IPS-NIHi7 (cell line): ENCODE measurements around the gene ASB1.
"Not testable (repeated sequence)": the region's sequence is repeated elsewhere in the genome, so short reads cannot be mapped to it uniquely, and the experiment has no call there.

Experiments
- DNase-seq: peaks from one replicate; pipeline ENCODE4 v3.0.0; 2012; ENCODE audit warnings: mixed read lengths; ENCODE audit errors: extremely low spot score

The ASB1 gene

DNA sequence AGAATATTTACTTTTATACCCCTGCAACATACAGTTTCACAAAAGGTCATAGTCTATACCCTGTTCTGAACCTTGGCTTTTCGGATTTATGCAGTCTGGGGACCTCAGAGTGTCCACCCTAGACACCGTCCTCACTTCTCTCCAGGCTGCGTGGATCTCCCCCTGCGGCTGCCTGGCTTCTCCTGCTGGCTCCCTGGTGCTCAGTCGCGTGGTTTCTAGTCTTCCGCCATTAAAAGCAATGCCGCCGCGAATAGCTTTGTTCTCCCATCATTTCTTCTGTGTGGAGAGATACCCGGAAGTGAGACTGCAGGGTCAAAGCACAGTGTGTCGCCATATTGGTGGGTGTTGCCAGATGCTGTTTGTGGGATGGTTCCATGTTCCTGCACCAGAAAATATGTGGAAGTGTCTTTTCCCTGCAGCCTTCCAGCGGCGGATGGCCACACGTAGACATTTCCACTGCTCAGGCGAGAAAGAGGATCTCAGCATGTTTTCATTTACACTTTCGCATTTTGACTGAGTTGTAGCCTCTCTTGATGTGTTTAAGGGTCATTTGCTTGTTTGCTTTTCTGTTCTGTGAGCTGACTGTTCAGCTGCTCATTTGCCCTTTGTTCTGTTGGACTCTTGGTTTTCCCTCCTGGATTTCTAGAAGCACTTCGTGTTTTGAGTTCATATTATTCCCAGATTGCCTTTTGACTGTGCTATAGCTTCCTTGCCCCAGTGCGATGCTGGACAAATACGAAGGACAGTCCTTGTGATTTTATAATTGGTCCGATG, 22.9 kb upstream of the ASB1 start:
- no peak for DNase-seq

DNA sequence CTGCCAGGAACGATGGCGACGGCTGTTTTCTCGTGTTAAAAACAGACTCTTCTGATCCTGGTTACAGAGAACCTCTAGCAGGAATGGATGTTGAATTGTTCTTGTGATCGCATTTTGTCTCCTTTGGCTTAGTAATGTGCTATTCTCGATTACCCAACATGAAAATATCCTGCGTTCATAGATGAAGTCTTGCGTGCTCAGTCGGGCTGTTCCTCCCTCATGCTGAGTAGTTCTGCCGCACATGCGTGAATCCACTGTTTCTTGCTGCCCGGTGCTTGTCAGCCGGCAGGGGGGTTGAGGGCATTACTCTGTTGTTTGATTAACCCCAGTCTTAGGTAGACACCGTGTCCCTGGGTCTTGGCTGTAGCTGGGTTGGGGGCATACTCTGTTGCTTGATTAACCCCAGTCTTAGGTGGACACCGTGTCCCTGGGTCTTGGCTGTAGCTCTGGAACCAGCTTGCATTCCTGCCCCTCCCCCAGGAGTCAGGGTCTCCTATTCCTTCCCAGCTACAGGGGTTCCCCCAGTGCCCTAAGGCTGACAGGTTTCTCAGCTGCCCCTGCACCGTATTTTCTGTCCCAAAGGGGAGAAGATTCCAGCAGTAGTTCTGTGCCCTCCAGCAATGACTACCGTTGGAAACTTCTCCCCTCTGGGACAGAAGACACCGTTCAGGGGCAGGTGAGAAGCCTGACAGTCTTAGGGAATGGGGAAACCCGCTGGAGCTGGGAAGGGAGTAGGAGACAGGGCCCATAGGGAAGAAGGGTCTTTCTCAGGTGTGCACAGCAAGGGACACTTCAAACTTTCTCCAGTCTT, 22.1 kb upstream of the ASB1 start:
- no peak for DNase-seq

DNA sequence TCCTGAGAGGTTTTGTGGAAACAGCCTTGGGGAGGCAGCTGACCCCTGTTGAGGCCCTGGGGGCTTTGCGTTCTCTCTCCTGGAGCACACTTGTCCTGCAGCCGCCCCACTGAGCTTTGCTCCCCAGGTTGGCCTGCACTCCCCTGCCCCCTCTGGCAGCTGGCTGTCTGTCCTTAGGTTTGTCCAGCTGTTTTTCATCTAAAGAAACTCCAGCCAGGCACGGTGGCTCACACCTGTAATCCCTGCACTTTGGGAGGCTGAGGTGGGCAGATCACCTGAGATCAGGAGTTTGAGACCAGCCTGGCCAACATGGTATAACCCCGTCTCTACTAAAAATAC, 21.5 kb upstream of the ASB1 start:
- not testable (repeated sequence) for DNase-seq

DNA sequence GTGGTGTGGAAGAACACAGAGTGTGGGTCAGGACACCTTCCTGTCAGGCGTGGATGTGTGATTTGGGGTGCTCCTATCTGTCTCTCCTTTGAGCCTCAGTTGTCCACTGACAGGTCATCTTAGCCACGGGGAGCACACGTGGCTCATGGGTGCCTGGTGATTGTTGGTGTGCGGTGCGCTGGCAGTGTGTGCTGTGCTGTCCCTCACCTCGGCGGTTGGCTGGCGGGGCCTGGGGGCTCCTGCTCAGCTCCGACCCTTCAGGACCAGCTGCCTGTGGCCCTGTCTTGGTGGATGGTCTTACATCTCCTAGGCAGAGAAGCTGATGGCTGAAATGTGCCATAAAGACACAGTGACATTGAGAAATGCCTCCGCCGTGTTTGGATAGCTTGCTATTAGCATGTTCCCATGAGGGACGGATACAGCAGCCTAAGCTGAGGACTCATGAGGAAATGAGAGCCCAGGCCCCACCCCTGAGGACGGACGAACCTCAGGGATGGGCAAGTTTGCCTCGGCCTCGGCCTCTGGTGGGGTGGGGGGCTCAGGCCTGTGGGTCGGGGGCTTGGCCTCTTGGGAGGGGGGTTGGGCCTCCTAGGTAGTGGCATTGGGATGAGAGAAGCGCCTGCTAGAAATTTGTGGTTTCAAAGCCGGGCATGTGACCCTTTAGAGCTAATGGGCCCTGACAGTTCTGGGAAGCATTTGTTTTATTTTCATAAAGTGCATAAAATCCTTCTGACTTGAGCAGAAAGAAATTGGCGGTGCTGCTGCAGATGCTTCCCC, 20.3 kb upstream of the ASB1 start:
- no peak for DNase-seq

DNA sequence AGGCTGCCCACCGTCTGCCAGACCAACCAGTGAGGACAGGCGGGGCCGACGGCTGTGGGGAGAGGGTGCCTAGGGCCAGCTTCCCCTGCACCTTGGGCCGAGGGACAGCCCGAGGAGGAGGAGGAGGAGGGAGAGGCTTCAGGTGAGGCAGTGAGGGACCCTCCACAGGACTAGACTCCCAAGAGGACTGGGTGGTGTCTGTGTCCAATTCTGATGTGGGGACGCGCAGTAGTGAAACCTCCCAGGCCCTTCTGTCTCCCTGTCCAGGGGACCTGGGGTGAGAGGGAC, 19.8 kb upstream of the ASB1 start:
- no peak for DNase-seq

DNA sequence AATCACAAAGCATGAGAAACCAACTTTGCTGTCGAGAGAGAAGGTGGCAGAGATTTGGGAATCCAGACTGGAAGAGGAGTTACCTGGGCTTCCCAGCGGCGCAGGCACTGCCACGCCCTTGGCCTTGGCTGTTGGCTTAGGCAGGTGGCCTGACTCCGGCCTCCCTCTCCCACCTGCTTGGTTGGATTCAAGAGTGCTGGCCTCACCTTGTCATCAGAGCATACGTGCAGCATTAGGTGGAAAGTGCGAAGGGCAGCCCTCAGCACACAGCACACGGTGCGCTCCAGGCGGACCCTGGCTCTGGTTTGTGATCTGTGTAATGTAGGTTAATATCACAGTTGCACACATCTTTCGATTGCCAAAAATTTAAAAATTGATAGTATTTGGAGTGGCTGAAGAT, 19.2 kb upstream of the ASB1 start:
- DNase-seq, result no peak

DNA sequence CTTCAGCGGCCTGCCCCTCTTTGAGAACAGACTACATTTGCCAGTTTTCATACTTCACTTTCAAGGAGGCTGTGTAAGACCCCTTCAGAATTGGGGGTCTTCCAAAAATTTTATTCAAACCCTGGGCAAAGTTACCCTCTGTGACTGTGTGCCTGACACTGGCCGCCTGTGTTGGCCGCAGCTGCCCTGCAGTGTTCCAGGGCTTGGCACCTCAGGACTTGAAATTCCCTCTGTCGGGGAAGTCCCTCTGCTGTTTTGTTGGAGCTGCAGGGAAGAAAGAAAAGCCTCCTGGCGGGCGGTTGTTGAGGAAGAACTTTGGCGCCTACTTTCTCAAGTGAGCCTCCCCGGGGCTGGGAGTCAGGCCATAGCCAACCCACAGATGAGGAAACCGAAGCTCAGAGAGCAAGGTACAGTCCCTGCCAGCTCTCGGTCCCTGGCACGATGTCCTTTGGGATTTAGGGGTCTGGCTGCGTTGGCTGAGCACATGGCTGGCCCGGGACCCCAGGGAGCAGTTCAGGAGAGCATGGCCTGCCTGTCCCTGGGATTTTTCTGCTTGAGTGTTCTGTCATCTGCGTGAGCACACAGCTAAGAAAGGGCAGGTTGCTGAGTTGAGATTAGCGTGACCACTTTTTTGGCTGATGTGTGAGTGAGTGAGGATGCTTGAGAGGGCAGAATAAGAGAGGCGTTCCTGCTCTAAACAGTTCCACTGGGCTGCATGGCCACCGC, 17.9 kb upstream of the ASB1 start:
- no peak for DNase-seq

DNA sequence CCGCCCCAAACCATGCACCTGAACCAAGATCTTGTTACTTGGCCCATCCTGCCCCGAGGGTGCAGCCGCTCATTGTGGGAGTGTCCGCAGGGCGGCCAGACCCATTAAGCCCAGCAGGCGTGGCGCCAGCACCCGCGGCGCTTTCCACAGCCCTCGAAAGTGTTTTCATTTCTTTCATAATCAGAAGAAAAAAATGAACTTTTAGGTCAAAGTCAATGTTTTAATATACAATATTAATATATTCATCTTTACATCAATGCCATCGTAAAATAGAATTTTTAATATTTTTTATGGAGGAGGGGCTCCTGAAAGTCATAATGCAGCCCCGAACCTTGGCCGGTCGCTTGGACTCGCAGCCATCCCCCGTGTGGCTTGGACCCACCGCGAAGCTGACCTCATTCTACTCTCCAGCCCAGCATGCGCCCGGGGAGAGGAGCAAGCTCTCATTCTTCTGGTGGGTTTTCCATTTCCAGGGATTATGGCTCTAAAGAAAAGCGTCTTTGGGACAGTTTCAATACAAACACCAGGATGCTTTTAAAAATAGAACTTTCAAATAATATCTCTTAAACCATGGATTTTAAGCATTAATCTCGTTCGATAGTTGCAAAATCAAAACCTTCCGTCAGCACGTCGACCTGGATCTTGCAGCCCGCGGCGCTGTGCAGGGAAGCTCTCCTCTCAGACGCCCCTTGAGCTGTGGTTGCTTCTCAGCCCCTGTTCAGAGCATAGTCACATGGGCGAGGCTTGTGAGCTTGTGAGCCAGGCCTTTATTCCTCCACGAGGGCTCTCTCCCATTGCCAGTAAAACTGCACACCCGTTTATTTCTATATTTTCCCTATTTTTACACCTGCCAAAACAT, 17.2 kb upstream of the ASB1 start:
- DNase-seq, result no peak

DNA sequence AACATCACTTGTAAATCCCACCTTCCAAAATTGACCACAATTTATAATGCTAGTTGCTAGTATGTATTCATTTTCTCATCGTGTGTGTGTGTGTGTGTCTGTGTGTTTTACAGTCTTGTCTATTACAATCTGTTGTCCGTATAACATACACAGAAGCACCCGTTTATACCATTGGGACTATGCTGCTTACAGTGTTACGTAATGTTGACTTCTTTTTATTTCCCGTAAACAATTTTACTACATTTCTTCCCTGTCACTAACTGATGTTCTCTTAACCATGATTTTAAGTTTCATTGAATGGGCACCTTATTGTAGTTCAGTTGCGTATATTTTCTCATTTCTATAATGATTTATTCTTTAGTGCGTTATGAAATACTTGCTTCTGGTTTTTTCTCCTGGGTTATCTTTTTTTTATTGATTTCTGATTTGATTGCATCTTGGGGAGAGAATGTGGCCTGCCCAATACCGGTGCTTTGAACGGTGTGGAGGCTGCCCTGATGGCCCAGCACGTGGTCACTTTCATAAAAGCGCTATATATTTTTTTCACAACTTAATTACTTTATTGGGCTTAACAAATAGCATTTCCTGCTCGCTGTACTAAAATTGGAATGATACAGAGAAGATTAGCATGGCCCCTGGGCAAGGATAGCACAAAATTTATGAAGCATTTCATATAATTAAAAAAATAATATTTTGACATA, 14.5 kb upstream of the ASB1 start:
- no peak for DNase-seq

DNA sequence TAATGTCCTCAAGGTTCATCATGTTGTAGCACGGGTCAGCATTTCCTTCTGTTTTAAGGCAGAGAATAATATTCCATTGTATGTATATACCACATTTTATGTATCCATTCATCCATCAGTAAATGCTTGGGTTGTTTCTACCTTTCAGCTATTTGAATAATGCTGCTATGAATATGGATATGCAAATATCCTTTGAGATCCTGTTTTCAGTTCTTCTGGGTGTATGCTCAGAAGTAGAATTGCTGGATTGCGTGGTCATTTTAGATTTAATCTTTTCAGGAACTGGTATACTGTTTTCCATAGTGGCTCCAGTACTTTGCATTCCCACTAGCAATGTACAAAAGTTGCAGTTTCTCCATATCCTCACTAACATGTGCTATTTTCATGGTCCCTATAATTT, 13.4 kb upstream of the ASB1 start:
- DNase-seq, result no peak

DNA sequence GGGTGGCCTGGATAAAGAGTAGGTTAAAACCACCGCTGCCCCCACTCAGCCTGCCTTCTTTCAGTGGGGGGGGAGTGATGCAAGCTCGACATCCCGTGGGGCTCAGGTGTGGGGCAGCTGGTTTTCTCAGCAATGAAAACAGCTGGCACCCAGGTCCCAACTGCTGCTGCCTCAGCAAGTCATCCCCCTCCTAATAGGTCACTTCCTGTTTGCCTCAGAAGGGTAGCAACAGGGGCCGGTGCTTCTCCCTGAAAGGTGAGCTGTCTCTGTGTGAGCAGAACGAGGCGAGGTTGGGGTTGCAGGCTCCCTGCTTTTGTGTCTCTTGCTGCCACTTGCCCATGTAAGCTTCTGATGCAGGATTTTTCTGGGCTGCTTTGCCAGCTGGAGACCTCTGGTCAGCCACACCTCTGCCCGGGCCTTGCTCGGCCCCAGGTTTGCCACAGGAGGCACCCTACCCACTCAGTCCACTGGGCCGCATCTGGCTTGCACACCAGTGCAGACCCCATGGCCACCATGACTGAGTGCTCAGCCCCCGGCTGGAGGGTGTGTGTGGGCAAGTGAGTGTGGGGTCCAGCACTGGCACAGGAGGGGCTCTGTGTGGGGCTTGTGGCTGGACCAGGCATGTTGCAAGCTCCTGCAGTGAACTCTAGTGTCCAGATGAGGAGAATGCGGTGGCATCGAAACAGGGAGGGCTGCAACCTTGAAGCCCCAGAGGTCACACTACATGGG, 11.5 kb upstream of the ASB1 start:
- no peak for DNase-seq

DNA sequence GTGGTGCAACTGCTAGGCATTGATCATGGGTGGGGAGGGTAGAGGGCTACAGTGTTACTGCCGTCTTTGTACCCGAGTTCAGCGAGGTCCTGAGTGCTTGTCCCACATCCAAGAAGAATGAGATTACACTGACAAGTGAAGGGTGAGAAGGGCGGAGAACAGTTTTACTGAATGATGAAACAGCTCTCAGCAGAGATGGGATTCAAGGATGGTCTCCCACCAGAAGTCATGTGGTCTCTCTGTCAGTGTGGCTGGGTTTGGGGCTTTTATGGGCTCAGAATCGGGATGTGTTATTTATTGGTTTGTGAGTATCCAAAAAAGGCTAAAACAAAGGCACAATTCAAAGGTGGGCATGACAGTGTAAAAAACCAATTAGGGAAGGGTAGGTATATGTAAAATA, 10.8 kb upstream of the ASB1 start:
- DNase-seq, result no peak

DNA sequence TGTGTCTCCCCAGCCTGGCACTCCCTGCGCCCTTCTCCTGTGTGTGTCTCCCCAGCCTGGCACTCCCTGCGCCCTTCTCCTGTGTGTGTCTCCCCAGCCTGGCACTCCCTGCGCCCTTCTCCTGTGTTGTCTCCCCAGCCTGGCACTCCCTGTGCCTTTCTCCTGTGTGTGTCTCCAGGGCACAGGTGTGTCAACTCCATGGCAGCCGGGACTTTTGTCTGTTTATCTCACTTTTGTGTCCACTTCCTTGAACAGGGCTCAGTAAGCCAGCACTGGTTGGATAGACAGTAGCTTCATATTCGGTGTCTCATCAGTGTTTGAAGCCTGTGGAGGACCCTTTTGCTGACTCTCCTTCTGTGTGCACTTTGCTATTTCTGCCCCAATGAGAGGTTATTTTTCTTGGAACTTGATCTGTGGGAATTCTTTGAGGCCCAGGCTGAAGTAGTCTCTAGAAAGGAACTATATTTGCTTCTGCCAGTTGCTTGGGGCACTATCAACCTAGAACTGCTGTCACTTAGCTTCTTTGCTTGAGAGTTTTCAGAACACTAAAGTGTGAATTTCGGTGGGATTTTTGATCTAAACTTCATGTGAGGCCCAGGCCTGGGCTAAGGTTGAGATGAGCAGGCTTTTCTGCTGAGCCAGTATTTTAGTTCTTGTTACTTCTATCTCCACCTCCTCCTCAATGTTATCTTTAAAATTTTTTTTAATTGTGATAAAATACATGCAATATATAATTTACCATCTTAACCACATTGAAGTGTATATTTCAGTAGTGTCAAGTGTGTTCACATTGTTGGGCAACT, 8.3 kb upstream of the ASB1 start:
- no peak for DNase-seq

DNA sequence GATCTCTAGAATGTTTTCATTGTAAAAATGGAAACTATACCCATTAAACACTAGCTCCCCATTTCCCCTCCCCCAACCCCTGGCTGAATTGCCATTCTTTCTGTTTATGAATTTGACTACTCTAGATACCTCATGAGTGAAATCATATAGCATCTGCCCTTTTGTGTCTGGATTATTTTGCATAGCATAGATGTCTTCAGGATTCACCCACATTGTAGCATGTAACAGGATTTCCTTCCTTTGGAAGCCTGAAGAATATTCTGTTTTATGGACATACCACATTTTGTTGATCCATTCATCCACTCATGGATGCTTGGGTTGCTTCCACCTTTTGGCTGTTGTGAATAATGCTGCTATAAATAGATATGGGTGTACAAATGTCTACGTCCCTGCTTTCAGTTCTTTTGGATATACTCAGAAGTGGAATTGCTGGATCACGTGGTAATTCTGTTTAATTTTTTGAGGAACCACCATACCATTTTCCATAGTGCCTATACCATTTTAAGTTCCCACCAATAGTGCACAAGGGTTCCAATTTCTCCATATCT, 7.7 kb upstream of the ASB1 start:
- no peak for DNase-seq

DNA sequence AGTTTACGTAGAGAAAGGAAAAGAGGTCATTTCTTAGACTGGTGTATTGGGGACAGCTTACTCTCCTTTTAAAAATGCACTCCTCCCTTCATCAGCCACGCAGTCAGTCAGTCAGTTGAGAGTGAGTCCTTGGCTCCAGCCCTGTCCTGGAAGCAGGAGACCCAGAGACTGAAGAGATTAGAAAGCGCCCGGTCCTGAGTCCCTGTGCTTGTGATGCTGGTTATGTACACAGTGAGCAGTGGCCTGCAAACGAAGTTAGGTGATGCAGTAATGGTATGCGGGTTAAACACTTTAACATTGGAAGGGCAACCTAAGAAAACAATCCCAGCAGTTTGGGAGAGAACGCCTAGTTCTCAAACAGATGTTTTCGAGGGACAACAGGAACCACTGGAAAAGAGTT, 6.3 kb upstream of the ASB1 start:
- DNase-seq, result no peak

DNA sequence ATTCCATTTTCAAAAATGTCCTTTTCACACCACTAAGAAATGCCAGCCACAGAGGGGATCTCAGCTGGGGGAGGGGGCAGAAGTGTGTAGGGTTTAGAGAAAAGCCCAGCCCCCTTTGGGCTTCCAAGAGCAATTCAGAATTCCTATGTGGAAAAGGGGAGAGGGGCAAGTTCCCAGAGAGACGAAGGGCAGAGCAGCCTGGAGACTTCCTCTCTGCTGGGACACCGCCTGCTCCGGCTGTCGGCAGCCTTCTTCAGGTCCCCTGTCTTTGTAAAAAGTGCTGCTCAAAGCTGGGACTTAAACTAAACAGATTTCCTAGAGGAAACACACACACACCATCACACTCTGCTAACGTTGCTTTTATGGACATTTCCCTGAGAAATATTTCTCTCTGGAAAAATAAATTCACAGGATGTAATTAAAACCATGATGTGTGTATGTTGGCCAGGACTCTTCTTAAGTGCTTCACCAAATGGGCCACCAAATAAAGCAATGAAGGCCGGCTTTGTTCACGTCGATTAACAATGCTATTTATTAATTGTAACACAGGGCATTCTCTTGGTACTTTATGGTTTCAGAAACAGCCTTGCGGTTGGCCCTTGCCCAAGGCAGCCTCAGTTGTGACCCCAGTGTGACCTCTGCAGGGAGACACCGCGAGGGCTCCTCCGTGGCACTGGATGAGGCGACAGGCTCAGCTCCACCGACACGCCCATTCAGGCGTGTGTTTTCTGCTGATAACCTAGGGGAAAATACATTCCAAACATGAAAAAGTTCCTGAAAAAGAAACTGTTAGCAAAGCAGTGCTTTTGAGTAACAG, 5.6 kb upstream of the ASB1 start:
- no peak for DNase-seq

DNA sequence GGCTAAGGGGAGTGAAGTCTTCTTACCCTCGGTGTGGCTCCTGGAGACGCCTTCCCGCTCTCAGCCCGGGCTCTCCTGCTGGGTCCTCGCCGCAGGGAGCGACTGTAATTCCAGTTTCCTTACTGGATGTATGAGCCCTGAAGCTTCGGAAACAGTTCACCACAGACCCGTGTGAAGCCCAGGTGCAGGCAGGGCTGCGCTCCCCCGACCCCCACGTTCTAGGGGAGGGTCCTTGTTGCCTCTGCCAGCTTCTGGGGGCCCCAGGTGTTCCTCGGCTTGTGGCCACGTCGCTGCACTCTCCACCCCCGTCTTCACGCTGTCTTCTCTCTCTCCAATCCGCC, 5.1 kb upstream of the ASB1 start:
- DNase-seq, result no peak

DNA sequence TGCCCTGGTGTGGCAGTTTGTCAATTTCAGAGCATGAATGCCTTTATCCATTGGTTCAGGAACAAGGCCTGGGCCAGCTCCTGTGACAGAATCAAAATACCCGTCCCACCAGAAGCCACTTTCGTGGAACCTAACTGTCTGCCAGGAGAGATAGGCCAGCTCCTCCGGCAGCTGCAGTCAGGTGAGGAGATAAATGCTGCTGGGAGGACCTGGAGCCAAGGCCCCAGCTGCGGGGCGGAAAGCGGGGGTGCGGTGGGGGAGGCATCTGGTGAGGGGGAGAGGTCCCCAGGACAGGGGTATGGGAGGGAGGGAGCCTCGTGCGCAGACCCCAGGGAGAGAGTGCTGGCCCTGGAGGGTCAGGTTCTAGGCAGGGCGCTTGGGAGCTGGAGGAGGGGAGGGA, 4.4 kb upstream of the ASB1 start:
- DNase-seq, result no peak
